ENCODE results near the gene FOCAD.
"Not testable (repeated sequence)": the region's sequence is repeated elsewhere in the genome, so short reads cannot be mapped to it uniquely, and the experiment has no call there.

Gene FOCAD, protein sequence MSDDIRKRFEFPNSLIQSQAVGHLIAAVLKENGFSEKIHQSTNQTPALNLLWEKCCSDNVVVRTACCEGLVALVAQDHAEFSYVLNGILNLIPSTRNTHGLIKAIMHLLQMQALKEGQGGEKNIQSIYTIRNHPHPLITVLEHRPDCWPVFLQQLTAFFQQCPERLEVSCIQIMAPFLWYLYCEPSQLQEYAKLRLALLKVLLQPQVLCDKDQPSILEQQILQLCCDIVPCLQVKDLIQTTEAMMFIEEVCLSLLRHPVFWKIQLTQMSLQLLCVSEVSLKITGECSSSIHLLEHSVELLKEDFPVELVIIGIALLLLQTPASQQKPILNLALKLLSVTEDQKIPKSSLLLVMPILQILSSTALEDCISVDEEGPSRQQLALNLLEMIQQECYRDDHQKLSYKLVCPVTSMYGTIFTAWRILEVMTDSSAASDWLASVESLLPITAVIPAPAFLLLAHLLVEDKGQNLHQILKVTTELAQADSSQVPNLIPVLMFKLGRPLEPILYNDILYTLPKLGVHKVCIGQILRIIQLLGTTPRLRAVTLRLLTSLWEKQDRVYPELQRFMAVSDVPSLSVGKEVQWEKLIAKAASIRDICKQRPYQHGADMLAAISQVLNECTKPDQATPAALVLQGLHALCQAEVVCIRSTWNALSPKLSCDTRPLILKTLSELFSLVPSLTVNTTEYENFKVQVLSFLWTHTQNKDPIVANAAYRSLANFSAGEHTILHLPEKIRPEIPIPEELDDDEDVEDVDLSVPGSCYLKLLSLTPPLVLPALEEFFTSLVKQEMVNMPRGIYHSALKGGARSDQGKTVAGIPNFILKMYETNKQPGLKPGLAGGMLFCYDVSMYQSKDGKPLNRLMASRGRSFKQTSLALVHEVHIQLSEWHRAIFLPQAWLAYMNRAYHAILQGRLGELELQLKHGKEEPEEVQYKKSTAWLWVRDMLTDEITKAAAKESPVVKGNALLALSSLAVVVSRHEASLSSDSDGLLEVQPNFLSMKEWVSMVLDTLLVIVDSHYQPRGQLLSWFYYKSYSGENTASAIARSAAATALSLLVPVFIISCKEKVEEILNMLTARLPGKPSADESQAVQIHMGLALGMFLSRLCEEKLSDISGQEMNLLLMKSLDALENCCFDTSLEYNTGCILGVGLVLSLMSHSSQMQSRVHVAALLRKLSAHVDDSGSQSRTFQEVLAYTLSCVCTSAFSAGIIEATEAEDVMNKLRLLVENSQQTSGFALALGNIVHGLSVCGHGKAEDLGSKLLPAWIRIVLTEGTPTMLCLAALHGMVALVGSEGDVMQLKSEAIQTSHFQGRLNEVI (N-terminal part only)

DNA sequence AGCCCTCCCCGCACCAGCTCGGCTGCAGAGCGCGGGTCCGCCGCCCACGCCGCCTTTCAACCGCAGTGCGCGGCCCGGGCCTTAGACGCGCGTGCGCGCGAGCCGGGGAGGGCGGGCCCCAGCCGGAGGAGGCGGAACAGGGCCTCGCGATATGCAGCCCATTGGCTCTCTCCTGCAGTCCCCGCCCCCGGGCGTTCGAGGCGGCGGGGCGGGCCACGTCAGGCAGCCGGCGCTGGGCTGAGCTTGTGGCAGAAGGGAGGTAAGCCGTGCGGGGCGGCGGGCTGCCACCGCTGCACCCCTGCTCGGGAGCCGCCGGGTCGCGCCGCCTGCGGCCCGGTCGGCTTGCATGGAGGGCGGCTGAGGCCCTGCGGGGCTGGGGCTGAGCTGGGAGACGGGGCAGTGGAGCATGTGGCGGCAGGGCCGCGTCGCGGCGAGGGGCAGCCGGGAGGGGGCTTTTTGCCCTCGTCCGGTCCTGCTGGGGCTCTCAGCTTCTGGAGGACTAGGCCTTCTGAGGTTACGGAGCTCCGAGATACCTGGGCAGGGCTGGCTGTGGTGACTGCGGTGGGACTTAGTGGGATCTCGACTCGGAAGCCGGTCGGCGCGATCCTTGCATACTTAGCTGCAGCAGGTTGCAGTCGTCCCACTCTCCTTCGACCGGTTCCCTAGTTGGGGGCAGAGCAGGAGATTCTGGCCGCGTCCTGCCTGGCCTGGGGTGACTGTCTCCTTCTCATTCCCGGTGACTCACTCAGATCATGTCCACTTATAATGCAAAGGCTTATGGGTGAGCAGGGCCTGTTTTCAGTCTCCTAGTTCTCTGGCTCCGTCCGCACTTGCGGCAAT is at the start of gene FOCAD:
TSS of gene FOCAD (plus strand) at position 225 of the 840 bp plus-strand sequence. CDS start 31,095 bp downstream, outside the sequence.
- peak; percentile 95 to 96 for DNase-seq

DNA sequence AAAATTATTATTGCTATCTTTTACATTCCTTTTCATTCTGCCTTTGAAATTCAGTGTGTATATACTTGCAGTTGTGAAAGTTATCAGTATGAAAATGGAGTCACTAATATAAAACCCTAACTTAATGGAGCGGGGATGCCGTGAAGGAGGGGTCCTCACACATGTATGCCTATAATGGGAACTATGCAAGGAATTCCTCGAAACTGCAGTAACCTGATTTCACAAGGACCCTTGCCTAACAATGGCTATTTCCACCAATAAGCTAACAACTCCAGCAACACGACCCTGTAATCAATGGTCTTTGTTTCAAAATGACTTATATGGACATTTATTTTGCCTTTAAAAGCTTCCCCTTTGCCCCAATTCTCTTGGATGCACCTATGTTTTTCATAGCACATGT is 49.2 kb upstream of the FOCAD start:
- no peak for DNase-seq

DNA sequence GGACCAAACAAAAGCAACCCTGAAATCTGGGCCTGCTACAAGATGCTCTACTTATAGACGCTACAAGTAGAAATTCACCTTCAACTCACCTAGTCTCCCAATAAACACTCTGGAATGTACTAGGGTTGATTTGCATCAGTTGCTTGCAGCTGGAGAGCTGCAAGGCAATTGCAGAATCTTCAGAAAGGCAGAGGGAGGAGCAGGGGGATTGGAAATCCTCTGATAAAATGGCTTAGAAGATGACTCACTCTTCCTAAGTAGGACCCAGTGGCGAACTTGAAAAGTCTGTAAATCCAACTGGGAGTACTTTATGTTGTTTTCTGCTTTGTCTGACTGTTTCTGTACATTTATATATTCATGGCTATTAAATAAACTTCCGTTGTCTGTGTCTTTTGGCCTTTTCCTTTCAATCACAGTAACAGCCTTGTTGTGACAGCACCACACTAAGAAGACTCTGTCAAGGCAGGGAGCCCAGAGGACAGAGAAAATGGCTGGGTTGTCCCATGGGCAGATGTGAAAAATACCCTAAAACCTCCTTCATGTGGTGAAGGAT is 47.1 kb upstream of the FOCAD start:
- no peak for DNase-seq

DNA sequence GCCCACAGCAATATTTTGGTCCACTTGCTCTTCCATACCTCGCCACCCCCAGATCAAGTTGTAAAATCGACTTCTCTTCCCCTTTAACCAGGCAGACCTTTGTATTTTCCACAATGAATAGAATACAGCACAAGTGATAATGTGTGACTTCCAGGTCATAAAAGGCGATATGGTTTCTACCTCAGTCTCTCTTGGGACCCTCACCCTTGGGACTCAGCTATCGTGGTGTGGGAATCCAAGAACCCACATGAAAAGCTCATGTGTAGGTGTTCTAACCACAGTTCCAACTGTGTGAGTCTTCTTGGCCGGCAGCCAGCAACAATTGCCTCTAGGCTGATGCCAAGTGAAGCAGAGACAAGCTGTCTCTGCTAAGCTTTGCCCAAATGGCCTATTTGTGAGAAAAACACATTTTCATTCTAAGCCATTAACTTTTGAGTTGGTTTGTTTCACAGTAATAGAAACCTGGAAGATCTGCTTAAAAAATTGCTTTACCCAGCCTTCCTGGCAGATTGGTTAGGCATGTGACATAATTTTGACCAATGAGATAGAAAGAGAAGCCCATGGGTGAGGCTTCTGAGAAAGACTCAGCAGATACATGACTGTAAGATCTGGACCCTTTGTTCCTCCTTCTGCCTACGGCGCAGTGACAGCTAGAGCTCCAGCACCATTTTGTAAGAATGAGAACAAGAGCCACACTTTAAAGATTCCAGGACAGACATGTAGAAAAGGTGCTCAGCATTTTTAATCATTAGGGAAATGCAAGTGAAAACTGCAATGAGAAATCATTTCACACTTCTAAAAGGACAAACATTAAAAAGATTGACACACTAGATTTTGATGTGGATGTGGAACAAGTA is 43.5 kb upstream of the FOCAD start:
- peak; percentile 19 to 54 for DNase-seq

GRCh38 chr9:20642045-20642444 is 42.0 kb upstream of the FOCAD start:
- no peak for DNase-seq

- DNase-seq: no peak
Measured at GRCh38 chr9:20643660-20644059, 40.4 kb upstream of the FOCAD start.

- no peak for DNase-seq
Measured at GRCh38 chr9:20646656-20647055, 37.4 kb upstream of the FOCAD start.

DNA sequence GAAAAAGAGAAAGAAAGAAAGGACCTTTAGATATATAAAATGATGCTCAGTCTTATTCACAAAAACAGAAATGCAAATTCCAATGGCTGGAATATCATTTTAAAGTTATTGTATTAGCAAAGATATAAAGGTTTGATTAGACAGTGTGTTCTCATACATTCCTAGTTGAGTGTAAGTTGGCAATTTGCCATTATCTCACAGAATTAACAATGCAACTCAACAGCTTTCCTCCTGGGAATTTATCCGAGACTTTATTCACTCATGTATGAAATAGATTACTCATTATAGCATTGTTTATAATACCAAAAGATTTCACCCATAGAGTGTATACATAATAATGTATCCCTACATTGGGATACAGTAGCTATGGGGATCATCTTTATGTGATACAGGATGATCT is 34.7 kb upstream of the FOCAD start:
- DNase-seq: no peak

GRCh38 chr9:20650313-20650712 is 33.7 kb upstream of the FOCAD start:
- no peak for DNase-seq

DNA sequence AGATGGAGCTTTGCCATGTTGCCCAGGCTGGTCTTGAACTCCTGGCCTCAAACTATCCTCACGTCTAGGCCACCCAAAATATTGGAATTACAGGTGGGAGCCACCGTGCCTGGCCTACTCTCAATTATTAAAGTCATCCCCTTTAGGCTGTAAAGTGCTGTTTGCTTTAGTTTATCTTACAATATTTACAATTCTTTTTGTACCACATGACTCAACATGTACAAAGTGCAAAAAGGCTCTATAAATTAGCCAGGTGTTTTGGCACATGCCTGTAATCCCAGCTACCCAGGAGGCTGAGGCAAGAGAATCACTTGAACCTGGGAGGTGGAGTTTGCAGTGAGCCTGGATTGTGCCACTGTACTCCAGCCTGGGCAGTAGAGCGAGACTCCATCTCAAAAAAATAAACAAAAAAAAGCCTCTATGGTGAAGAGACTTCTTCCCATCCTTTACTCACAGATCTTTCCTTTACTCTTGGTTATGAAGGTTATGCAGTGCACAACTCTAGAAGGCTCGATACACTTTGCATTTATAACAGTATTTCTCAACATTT is 33.2 kb upstream of the FOCAD start:
- DNase-seq: no peak

DNA sequence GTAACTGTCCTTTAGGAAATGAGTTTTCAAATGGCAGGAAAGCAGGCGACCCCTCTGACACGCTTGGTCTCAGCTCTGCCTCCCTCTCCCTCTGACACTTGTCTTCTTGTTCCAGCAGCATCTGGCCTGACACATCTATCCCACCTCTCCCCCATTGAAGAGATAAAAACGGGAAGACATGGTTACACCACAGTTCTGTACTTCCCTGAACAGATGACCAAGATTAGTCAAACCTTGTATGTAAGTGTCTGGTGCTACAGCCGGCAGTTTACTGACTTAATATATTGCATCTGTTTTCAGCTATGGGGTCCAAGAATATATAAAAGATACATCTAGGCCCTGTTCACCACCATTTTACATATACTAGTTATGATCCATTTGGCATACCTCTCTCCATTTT is 32.1 kb upstream of the FOCAD start:
- no peak for DNase-seq

- DNase-seq: not testable (repeated sequence)
Measured at GRCh38 chr9:20658246-20658667, 25.8 kb upstream of the FOCAD start.

DNA sequence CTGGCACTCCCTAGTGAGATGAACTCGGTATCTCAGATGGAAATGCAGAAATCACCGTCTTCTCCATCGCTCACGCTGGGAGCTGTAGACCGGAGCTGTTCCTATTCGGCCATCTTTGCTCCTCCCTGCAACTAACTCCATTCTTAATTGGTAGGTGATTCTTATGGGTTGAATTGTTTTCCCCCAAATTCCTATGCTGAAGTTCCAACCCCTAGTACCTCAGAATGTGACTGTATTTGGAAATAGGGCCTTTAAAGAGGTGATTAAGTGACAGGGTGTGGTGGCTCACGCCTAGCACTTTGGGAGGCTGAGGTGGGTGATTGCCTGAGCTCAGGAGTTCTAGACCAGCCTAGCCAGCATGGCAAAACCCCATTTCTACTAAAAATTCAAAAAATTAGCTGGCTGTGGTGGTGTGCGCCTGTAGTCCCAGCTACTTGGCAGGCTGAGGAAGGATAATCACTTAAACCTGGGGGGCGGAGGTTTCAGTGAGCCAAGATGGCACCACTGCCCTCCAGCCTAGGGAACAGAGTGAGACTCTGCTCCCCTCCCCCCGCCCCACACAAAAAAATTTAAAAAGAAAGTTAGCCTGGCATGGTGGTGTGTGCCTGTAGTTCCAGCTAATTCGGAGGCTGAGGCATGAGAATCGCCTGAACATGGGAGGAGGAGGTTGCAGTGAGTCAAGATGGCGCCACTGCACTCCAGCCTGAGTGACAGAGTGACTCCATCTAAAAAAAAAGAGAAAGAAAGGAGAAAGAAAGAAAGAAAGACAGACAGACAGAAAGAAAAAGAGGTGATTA is 25.2 kb upstream of the FOCAD start:
- DNase-seq: no peak

DNA sequence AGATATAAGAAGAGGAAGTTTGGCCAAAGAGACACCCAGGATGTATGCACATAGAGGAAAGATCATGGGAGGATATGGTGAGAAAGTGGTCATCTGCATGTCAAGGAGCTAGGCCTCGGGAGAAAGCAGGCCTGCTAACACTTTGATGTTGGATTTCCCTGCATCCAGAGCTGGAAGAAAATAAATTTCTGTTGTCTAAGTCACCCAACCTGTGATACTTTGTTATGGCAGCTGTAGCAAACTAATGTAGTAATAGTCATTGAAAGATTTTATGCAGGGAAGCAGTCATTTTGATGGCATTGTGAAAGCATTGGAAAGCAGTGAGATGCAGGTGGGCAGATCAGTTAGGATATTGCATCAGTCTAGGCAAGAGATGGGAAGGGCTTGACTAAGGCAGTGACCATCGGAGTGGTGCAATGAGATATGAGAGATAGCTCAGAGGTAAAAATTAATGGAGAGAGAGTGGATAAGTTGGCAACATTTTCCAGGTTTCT is 24.5 kb upstream of the FOCAD start:
- no peak for DNase-seq

GRCh38 chr9:20662156-20662555 is 21.9 kb upstream of the FOCAD start:
- no peak for DNase-seq

GRCh38 chr9:20663133-20663532 is 20.9 kb upstream of the FOCAD start:
- DNase-seq: no peak

DNA sequence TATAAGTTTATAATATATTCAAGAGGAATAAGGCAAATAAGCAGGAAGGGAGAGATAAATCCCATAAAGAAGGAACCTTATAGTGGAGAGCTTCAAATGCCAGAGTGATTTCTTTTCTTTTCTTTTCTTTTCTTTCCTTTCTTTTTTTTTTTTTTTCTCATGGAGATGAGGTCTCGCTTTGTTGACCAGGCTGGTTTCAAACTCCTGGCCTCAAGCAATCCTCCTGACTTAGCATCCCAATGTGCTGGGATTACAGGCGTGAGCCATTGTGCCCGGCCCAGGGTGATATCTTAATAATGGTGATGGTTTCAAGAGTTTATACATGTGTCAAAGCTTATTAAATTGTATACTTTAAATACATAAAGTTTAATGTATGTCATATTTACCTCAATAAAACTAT is 19.6 kb upstream of the FOCAD start:
- no peak for DNase-seq

- DNase-seq: no peak
Measured at GRCh38 chr9:20670395-20670794, 13.7 kb upstream of the FOCAD start.

DNA sequence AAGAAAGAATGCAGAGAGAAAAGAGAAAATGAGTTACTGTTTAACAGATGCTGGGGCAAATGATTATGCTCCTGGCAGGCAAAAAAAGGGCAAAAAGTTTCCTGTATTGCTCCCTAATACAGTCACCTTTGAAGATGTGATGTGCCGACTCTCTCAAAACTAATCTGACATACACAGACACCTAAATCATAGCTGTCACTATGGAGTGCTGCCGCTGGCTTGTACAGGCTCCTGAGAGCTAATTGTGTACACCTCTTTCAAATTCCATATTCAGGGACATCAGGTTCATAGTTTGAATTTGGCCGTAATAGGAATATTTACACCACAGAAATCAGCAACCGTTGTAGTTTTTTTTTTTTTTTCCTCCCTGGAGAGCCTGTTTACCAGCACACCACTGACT is 12.4 kb upstream of the FOCAD start:
- no peak for DNase-seq

Measured in hippocampal formation (tissue), 2 donors.